GM12878 (cell line): Measurements from ENCODE around the gene PRKG1. TPM values are rescaled to one million over a fixed set of nuclear protein-coding genes. Genes with fewer than 3 reads are reported as not detected.
"Not testable (repeated sequence)": the region's sequence is repeated elsewhere in the genome, so short reads cannot be mapped to it uniquely, and the experiment has no call there.

Experiments
- ATAC-seq: fragments of 200-7000 bp; cut with Tn5 transposase; 3 replicates; pipeline ENCODE4 v1.9.1; 2020; ENCODE audit warnings: mild to moderate bottlenecking, moderate library complexity
- BruUV-seq: library from RNA; stranded (reverse); fragments of 400-500 nt; replicated peaks from 2 replicates; lab custom pipeline; 2021; lab: Mats Ljungman, UMichigan
- CTCF ChIA-PET: fragments of 300-600 bp; sonication (Branson Sonifier 250); formaldehyde crosslinking; extraction: SDS; loops from one replicate; lab custom pipeline; 2021; ENCODE audit warnings: inconsistent platforms; lab: Yijun Ruan, JAX
- POLR2A ChIA-PET: fragments of 350-600 bp; formaldehyde crosslinking; extraction: SDS; loops from one replicate; lab custom pipeline; 2021; ENCODE audit warnings: inconsistent platforms; lab: Charles Lee
- RAD21 ChIA-PET: fragments of 300-600 bp; sonication (Branson Sonifier 250); formaldehyde crosslinking; loops from one replicate; lab custom pipeline; 2023; ENCODE audit warnings: antibody characterized with exemption; ENCODE audit not compliant: unreplicated experiment; lab: Charles Lee
- SMC1A ChIA-PET: fragments of 300-600 bp; sonication (Branson Sonifier 250); formaldehyde crosslinking; loops from one replicate; lab custom pipeline; 2023; ENCODE audit not compliant: unreplicated experiment, uncharacterized antibody; lab: Charles Lee
- DNase-seq: peaks from one replicate; pipeline ENCODE4 v3.0.0-alpha.2; 2011; ENCODE audit warnings: low read depth, low spot score
- FAIRE-seq: peaks from 3 replicates; lab custom pipeline; 2011; peaks lifted over from hg19 to GRCh38; lab: Jason Lieb, UNC
- H2AFZ ChIP-seq: 2 replicates; pipeline ENCODE4 v1.6.0; 2011; ENCODE audit warnings: low read depth, low read length, control low read depth; ENCODE audit not compliant: control insufficient read depth
- H3K27ac ChIP-seq: 2 replicates; pipeline ENCODE4 v1.5.1; 2011; ENCODE audit warnings: control low read depth; ENCODE audit not compliant: control insufficient read depth, insufficient read depth
- H3K27me3 ChIP-seq, 2 experiments: replicated peaks in 1 of 2; 2 replicates each; pipeline versions ENCODE4 v1.6.0 to v1.6.1; 2011; ENCODE audit warnings: low read length in 1 of 2; ENCODE audit not compliant: control insufficient read depth in 2 of 2, insufficient read depth in 2 of 2
- H3K36me3 ChIP-seq, 2 experiments: 2 replicates each; pipeline ENCODE4 v1.5.1; 2011; ENCODE audit warnings: low read length in 1 of 2; ENCODE audit not compliant: control insufficient read depth in 2 of 2, insufficient read depth in 2 of 2
- H3K4me1 ChIP-seq: 2 replicates; pipeline ENCODE4 v1.6.1; 2011; ENCODE audit warnings: mild to moderate bottlenecking, low read length, moderate library complexity, mixed read lengths; ENCODE audit not compliant: control insufficient read depth, insufficient read depth
- H3K4me2 ChIP-seq: 2 replicates; pipeline ENCODE4 v1.6.0; 2011; ENCODE audit warnings: control low read depth; ENCODE audit not compliant: control insufficient read depth, insufficient read depth
- H3K4me3 ChIP-seq: fragments of 200-600 bp; sonication (generic); 2 replicates; pipeline ENCODE4 v1.5.1; 2016
- H3K79me2 ChIP-seq: 2 replicates; pipeline ENCODE4 v1.6.0; 2011; ENCODE audit warnings: low read length; ENCODE audit not compliant: control insufficient read depth, insufficient read depth
- H3K9ac ChIP-seq: 2 replicates; pipeline ENCODE4 v1.8.0; 2011; ENCODE audit warnings: low read length, control low read depth, mixed read lengths; ENCODE audit not compliant: control insufficient read depth, insufficient read depth
- H3K9me3 ChIP-seq: replicated peaks from 3 replicates; pipeline ENCODE4 v1.5.1; 2011; ENCODE audit warnings: mild to moderate bottlenecking, low read length; ENCODE audit not compliant: control insufficient read depth, insufficient read depth
- H4K20me1 ChIP-seq: 2 replicates; pipeline ENCODE4 v1.6.0; 2011; ENCODE audit not compliant: control insufficient read depth, insufficient read depth
- BRCA1 ChIP-seq: IDR thresholded peaks from 2 replicates; pipeline ENCODE4 v1.6.1; 2011; ENCODE audit warnings: low read depth, low read length, improper control_type of control experiment
- CTCF ChIP-seq, 3 experiments: IDR thresholded peaks in 2 of 3; conservative IDR thresholded peaks in 1 of 3; 2 replicates each; pipeline ENCODE4 v1.5.1; 2011; ENCODE audit warnings: low read depth in 3 of 3, low read length in 3 of 3, mild to moderate bottlenecking in 3 of 3, control low read depth in 2 of 3, moderate library complexity in 2 of 3, inconsistent platforms in 1 of 3, mixed read lengths in 1 of 3; ENCODE audit not compliant: control insufficient read depth in 2 of 3, insufficient read depth in 1 of 3; ENCODE audit errors: extremely low read depth in 1 of 3
- EP300 ChIP-seq, 2 experiments: fragments of 150-350 bp in 1 of 2; IDR thresholded peaks; 2 replicates each; pipeline ENCODE4 v1.6.1; 2011 to 2012; ENCODE audit warnings: low read depth in 2 of 2, low read length in 2 of 2, borderline replicate concordance in 1 of 2, improper control_type of control experiment in 1 of 2, inconsistent platforms in 1 of 2; ENCODE audit not compliant: control insufficient read depth in 1 of 2
- FOXM1 ChIP-seq: IDR thresholded peaks from 2 replicates; pipeline ENCODE4 v1.6.1; 2012; ENCODE audit warnings: low read depth, mild to moderate bottlenecking, inconsistent platforms, low read length, moderate library complexity
- IKZF1 ChIP-seq: fragments of 450-650 bp; conservative IDR thresholded peaks from 2 replicates; pipeline ENCODE4 v1.6.1; 2017; ENCODE audit warnings: antibody characterized with exemption, mild to moderate bottlenecking
- PKNOX1 ChIP-seq: fragments of 450-650 bp; IDR thresholded peaks from 2 replicates; pipeline ENCODE4 v1.6.1; 2016; ENCODE audit warnings: mild to moderate bottlenecking
- SMC3 ChIP-seq: IDR thresholded peaks from 2 replicates; pipeline ENCODE4 v1.6.1; 2011; ENCODE audit warnings: low read length, improper control_type of control experiment, borderline replicate concordance
- TCF7 ChIP-seq: IDR thresholded peaks from 2 replicates; pipeline ENCODE4 v1.6.1; 2014; ENCODE audit warnings: antibody characterized with exemption, borderline replicate concordance
- YBX1 ChIP-seq: fragments of 450-650 bp; IDR thresholded peaks from 2 replicates; pipeline ENCODE4 v1.6.1; 2016; ENCODE audit warnings: antibody characterized with exemption
- ZNF687 ChIP-seq: fragments of 450-650 bp; IDR thresholded peaks from 2 replicates; pipeline ENCODE4 v1.6.1; 2017; ENCODE audit warnings: mild to moderate bottlenecking, moderate library complexity
- WGBS: methylation state at CpG from one replicate; pipeline ENCODE4 v1.1.6; 2016; ENCODE audit warnings: low lambda C conversion rate; ENCODE audit not compliant: insufficient replicate concordance, insufficient coverage; ENCODE audit errors: missing lambda C conversion rate; 5-methylcytosine and 5-hydroxymethylcytosine counted together
- in situ Hi-C: fragments of 300-500 bp; cut with MboI; formaldehyde crosslinking; loops from 9 replicates; pipeline ENCODE4 v1.14.3; 2018; ENCODE audit warnings: mixed read lengths
- intact Hi-C: fragments of 100-400 bp; cut with micrococcal nuclease; formaldehyde crosslinking; loops from one replicate; pipeline ENCODE4 v1.14.2; 2022; ENCODE audit not compliant: unreplicated experiment
- polyA plus RNA-seq, 11 experiments: library from polyadenylated mRNA; depleted of rRNA in 4 of 11; unstranded in 6 of 11; stranded (reverse) in 5 of 11; fragments of >200 nt; fragmentation: Nextera tagmentation in 4 of 11; fragmentation: Illumina TruSeq in 1 of 11; extraction: Ambion mirVana in 4 of 11; extraction: Trizol in 1 of 11; gene quantifications; 1 replicate in 1 of 11; 2 replicates in 10 of 11; pipeline versions ENCODE4 v1.2.1 to v1.2.3, GENCODE V29; 2011 to 2016; ENCODE audit warnings: inconsistent platforms in 2 of 11, missing spikeins in 2 of 11, low read depth in 1 of 11
- total RNA-seq, 4 experiments: library from RNA; depleted of rRNA in 3 of 4; stranded (reverse); fragments of >200 nt in 3 of 4; fragmentation: Illumina TruSeq in 1 of 4; extraction: Trizol in 1 of 4; gene quantifications; 2 replicates each; pipeline versions ENCODE4 v1.2.1 to v1.2.3, GENCODE V29; 2013 to 2021

Gene PRKG1
- total and polyA plus RNA-seq, 10 of the 15 experiments (the other 5 are each of a cell fraction or from before 2014, with no cell fraction given) = 0.04 to 0.05 TPM; not detected in 8

GRCh38 chr10:51162002-51162401 lies 87.7 kb downstream of the PRKG1 start (continued):
- TF ChIP-seq PKNOX1 = no peak
- TF ChIP-seq IKZF1 = no peak
- no peak for TF ChIP-seq ZNF687
- TF ChIP-seq TCF7 = no peak
- TF ChIP-seq EP300 (IDR thresholded peaks at IDR 0.05; ENCODE audit: borderline replicate concordance in 1 of 2, control insufficient read depth in 1 of 2, low read depth in 2 of 2, low read length in 2 of 2) = no peak
- TF ChIP-seq YBX1 = no peak
- no peak for TF ChIP-seq SMC3
- no peak for TF ChIP-seq BRCA1
- no peak for TF ChIP-seq CTCF (IDR thresholded peaks at IDR 0.05 in 2 of 3, conservative IDR thresholded peaks at IDR 0.05 in 1 of 3; ENCODE audit: control insufficient read depth in 2 of 3, extremely low read depth in 1 of 3, insufficient read depth in 1 of 3, low read depth in 3 of 3, low read length in 3 of 3)
- no peak for TF ChIP-seq FOXM1

- H3K4me2 ChIP-seq, in situ Hi-C loops, BruUV-seq, POLR2A ChIA-PET, H3K27me3 ChIP-seq, H3K36me3 ChIP-seq, H3K27ac ChIP-seq, ATAC-seq, H3K9ac ChIP-seq, H2AFZ ChIP-seq, intact Hi-C loops, RAD21 ChIA-PET, H3K79me2 ChIP-seq, H3K4me1 ChIP-seq, H3K9me3 ChIP-seq, H4K20me1 ChIP-seq, CTCF ChIA-PET, FAIRE-seq, H3K4me3 ChIP-seq, DNase-seq, SMC1A ChIA-PET: not testable (repeated sequence)
- WGBS = 69% methylated on average over 28 of the region's 30 CpGs
These were observed 89.2 kb downstream of the PRKG1 start for GRCh38 chr10:51163380-51164049.
